HG02970 (cell line): ENCODE results near the gene BOLA2B.

Source experiments
- ATAC-seq: cut with Tn5 transposase; IDR thresholded peaks from one replicate; pipeline ENCODE4 v1.9.1; 2021; ENCODE audit warnings: mild to moderate bottlenecking, moderate library complexity, moderate number of reproducible peaks; ENCODE audit not compliant: unreplicated experiment, low FRiP score

Gene BOLA2B

DNA sequence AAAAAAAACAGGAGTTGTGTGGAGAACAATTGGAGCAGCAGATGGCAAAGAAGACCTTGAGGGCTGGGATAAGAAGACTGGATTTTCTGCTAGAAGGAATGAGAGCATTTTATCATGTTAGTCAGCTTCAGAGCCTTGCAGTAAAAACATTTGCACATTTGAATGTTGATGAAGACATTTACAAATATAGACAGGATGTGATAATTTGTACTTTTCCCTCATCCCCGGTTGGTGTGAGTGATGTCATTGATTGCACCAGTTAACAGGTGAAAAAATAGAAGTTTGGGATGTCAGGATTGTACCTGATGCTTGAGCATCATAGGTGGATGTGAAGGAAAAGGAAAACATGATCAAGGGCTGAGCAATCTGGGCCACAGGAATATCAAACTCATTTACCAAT, 47.8 kb downstream of the BOLA2B start:
- no peak for ATAC-seq

DNA sequence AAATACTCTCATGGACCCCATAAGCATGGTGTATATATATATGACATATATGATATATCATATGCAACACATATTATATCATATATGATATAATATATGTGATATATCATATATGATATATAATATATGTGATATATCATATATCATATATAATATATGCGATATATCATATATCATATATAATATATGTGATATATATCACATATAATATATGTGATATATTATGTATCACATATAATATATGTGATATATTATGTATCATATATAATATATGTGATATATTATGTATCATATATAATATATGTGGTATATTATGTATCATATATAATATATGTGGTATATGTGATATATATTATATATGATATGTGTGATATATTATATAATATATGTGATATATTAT, 48.5 kb downstream of the BOLA2B start:
- ATAC-seq = no peak

DNA sequence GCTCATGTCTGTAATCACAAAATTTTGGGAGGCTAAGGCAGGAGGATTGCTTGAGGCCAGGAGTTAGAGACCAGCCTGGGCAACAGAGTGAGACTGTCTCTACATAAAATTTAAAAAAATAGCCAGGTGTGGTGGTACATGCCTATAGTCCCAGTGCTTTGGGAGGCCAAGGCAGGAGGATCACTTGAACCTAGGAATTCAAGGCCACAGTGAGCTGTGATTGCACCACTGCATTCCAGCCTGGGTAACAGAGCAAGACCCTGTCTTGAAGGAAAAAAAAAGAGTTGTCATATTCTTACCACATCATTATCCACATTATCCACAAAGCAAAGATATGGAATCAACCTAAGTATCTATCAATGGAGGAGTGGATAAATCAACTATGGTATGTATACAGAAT, 49.4 kb downstream of the BOLA2B start:
- ATAC-seq = no peak

- ATAC-seq = no peak
These were observed 50.1 kb downstream of the BOLA2B start for GRCh38 chr16:30143347-30143702.
